Measurements from ENCODE around the gene ABCC8.
A peak's percentile ranks its signal among the peaks of the same experiment; 100 is the strongest.

Gene ABCC8

GRCh38 chr11:17418444-17419081 lies 58.1 kb downstream of the ABCC8 start:
- DNase-seq = no peak
- Mint-ChIP-seq H3K4me1 (no peaks in the 10 kb centered on the region), H3K27ac (no peak overlapping the region), H3K36me3 (no peaks in the 10 kb centered on the region), H3K9me3 (no peaks in the 10 kb centered on the region), H3K27me3 (peaks cover 28 to 39% of the 10 kb centered on the region in 2 donors), H3K4me3 (no peak overlapping the region)
- no peak for ATAC-seq (replicated peaks)

GRCh38 chr11:17416492-17416891 lies 60.2 kb downstream of the ABCC8 start:
- Mint-ChIP-seq H3K4me3 (no peak overlapping the region), H3K27me3 (peaks cover 29 to 33% of the 10 kb centered on the region in 2 donors), H3K27ac (no peak overlapping the region), H3K36me3 (no peaks in the 10 kb centered on the region), H3K9me3 (no peaks in the 10 kb centered on the region), H3K4me1 (no peaks in the 10 kb centered on the region)
- DNase-seq (no peak), ATAC-seq (replicated peaks) (no peak)

- Mint-ChIP-seq H3K4me3 (no peak overlapping the region), H3K27me3 (peaks cover 23 to 33% of the 10 kb centered on the region in 2 donors), H3K4me1 (no peaks in the 10 kb centered on the region), H3K9me3 (no peaks in the 10 kb centered on the region), H3K27ac (no peak overlapping the region), H3K36me3 (no peaks in the 10 kb centered on the region)
- peak in 1 of 2 donors; percentile 7 for ATAC-seq (replicated peaks)
- DNase-seq = no peak
These were observed 61.0 kb downstream of the ABCC8 start for GRCh38 chr11:17415523-17416104.

GRCh38 chr11:17414992-17415391 lies 61.7 kb downstream of the ABCC8 start:
- H3K36me3 Mint-ChIP-seq = no peaks in the 10 kb centered on the region
- DNase-seq = no peak
- no peaks in the 10 kb centered on the region for H3K9me3 Mint-ChIP-seq
- H3K27me3 Mint-ChIP-seq = peaks cover 23 to 33% of the 10 kb centered on the region in 2 donors
- H3K4me1 Mint-ChIP-seq = no peaks in the 10 kb centered on the region
- no peak overlapping the region for H3K4me3 Mint-ChIP-seq
- no peak for ATAC-seq (replicated peaks)
- H3K27ac Mint-ChIP-seq = no peak overlapping the region

GRCh38 chr11:17414317-17414737 lies 62.3 kb downstream of the ABCC8 start:
- no peaks in the 10 kb centered on the region for H3K4me1 Mint-ChIP-seq
- H3K9me3 Mint-ChIP-seq = no peaks in the 10 kb centered on the region
- ATAC-seq (replicated peaks) = no peak
- H3K36me3 Mint-ChIP-seq = no peaks in the 10 kb centered on the region
- H3K27ac Mint-ChIP-seq = no peak overlapping the region
- H3K27me3 Mint-ChIP-seq = peaks cover 18 to 27% of the 10 kb centered on the region in 2 donors
- no peak overlapping the region for H3K4me3 Mint-ChIP-seq
- DNase-seq = no peak

GRCh38 chr11:17413414-17414316 lies 63.0 kb downstream of the ABCC8 start:
- Mint-ChIP-seq H3K36me3 (no peaks in the 10 kb centered on the region), H3K4me1 (no peaks in the 10 kb centered on the region), H3K27me3 (peaks cover 11 to 23% of the 10 kb centered on the region in 2 donors), H3K4me3 (no peak overlapping the region), H3K9me3 (no peaks in the 10 kb centered on the region), H3K27ac (no peak overlapping the region)
- ATAC-seq (replicated peaks) = no peak
- DNase-seq = no peak

GRCh38 chr11:17412488-17413180 lies 64.0 kb downstream of the ABCC8 start:
- no peak for ATAC-seq (replicated peaks)
- no peaks in the 10 kb centered on the region for H3K9me3 Mint-ChIP-seq
- DNase-seq = no peak
- H3K27me3 Mint-ChIP-seq = peaks cover 10 to 23% of the 10 kb centered on the region in 2 donors
- H3K27ac Mint-ChIP-seq = no peak overlapping the region
- no peak overlapping the region for H3K4me3 Mint-ChIP-seq
- H3K36me3 Mint-ChIP-seq = no peaks in the 10 kb centered on the region
- H3K4me1 Mint-ChIP-seq = no peaks in the 10 kb centered on the region

GRCh38 chr11:17411418-17411817 lies 65.2 kb downstream of the ABCC8 start:
- peaks cover 15 to 21% of the 10 kb centered on the region in 2 donors for H3K27me3 Mint-ChIP-seq
- ATAC-seq (replicated peaks) = no peak

GRCh38 chr11:17410606-17411379 lies 65.9 kb downstream of the ABCC8 start:
- Mint-ChIP-seq H3K27ac (no peak overlapping the region), H3K9me3 (no peaks in the 10 kb centered on the region), H3K36me3 (no peaks in the 10 kb centered on the region), H3K4me1 (peaks cover 2% of the 10 kb centered on the region in 2 donors), H3K4me3 (no peak overlapping the region), H3K27me3 (peaks cover 15 to 19% of the 10 kb centered on the region in 2 donors)
- ATAC-seq (replicated peaks) = no peak
- DNase-seq = no peak

More at GRCh38 chr11:17411418-17411817, 65.2 kb downstream of the ABCC8 start:
- Mint-ChIP-seq H3K4me1 (peaks cover 0 to 1% of the 10 kb centered on the region in 2 donors), H3K4me3 (no peak overlapping the region), H3K9me3 (no peaks in the 10 kb centered on the region), H3K36me3 (no peaks in the 10 kb centered on the region), H3K27ac (no peak overlapping the region)
- no peak for DNase-seq

- peaks cover 3 to 6% of the 10 kb centered on the region in 2 donors for H3K4me1 Mint-ChIP-seq
- DNase-seq = no peak
- H3K27ac Mint-ChIP-seq = no peak overlapping the region
- H3K4me3 Mint-ChIP-seq = no peak overlapping the region
- H3K9me3 Mint-ChIP-seq = no peaks in the 10 kb centered on the region
- no peaks in the 10 kb centered on the region for H3K36me3 Mint-ChIP-seq
- no peak for ATAC-seq (replicated peaks)
- peaks cover 10 to 15% of the 10 kb centered on the region in 2 donors for H3K27me3 Mint-ChIP-seq
These were observed 68.0 kb downstream of the ABCC8 start for GRCh38 chr11:17408641-17409040.

- Mint-ChIP-seq H3K4me3 (no peak overlapping the region), H3K9me3 (no peaks in the 10 kb centered on the region), H3K4me1 (peaks cover 3 to 6% of the 10 kb centered on the region in 2 donors), H3K36me3 (no peaks in the 10 kb centered on the region), H3K27ac (no peak overlapping the region), H3K27me3 (peaks cover 5 to 15% of the 10 kb centered on the region in 2 donors)
- DNase-seq (no peak), ATAC-seq (replicated peaks) (no peak)
These were observed 68.6 kb downstream of the ABCC8 start for GRCh38 chr11:17408026-17408425.

GRCh38 chr11:17407575-17407974 lies 69.1 kb downstream of the ABCC8 start:
- Mint-ChIP-seq H3K27ac (no peak overlapping the region), H3K9me3 (no peaks in the 10 kb centered on the region), H3K36me3 (no peaks in the 10 kb centered on the region), H3K4me3 (no peak overlapping the region), H3K27me3 (peaks cover 5 to 12% of the 10 kb centered on the region in 2 donors), H3K4me1 (peaks cover 3 to 6% of the 10 kb centered on the region in 2 donors)
- ATAC-seq (replicated peaks) (no peak), DNase-seq (no peak)

GRCh38 chr11:17406818-17407149 lies 69.9 kb downstream of the ABCC8 start:
- Mint-ChIP-seq H3K36me3 (no peaks in the 10 kb centered on the region), H3K27ac (no peak overlapping the region), H3K9me3 (no peaks in the 10 kb centered on the region), H3K4me1 (peaks cover 3 to 6% of the 10 kb centered on the region in 2 donors), H3K4me3 (no peak overlapping the region), H3K27me3 (peaks cover 5 to 6% of the 10 kb centered on the region in 2 donors)
- DNase-seq = no peak
- no peak for ATAC-seq (replicated peaks)
